GM12878 (cell line): ENCODE results near the gene FUCA2. TPM values are rescaled to one million over a fixed set of nuclear protein-coding genes. Genes with fewer than 3 reads are reported as not detected.

Experiments
- ATAC-seq: fragments of 200-7000 bp; cut with Tn5 transposase; 3 replicates; pipeline ENCODE4 v1.9.1; 2020; ENCODE audit warnings: mild to moderate bottlenecking, moderate library complexity
- BruUV-seq: library from RNA; stranded (reverse); fragments of 400-500 nt; replicated peaks from 2 replicates; lab custom pipeline; 2021; lab: Mats Ljungman, UMichigan
- CTCF ChIA-PET: fragments of 300-600 bp; sonication (Branson Sonifier 250); formaldehyde crosslinking; extraction: SDS; loops from one replicate; lab custom pipeline; 2021; ENCODE audit warnings: inconsistent platforms; lab: Yijun Ruan, JAX
- POLR2A ChIA-PET: fragments of 350-600 bp; formaldehyde crosslinking; extraction: SDS; loops from one replicate; lab custom pipeline; 2021; ENCODE audit warnings: inconsistent platforms; lab: Charles Lee
- RAD21 ChIA-PET: fragments of 300-600 bp; sonication (Branson Sonifier 250); formaldehyde crosslinking; loops from one replicate; lab custom pipeline; 2023; ENCODE audit warnings: antibody characterized with exemption; ENCODE audit not compliant: unreplicated experiment; lab: Charles Lee
- SMC1A ChIA-PET: fragments of 300-600 bp; sonication (Branson Sonifier 250); formaldehyde crosslinking; loops from one replicate; lab custom pipeline; 2023; ENCODE audit not compliant: unreplicated experiment, uncharacterized antibody; lab: Charles Lee
- DNase-seq: peaks from one replicate; pipeline ENCODE4 v3.0.0-alpha.2; 2011; ENCODE audit warnings: low read depth, low spot score
- FAIRE-seq: peaks from 3 replicates; lab custom pipeline; 2011; peaks lifted over from hg19 to GRCh38; lab: Jason Lieb, UNC
- H2AFZ ChIP-seq: 2 replicates; pipeline ENCODE4 v1.6.0; 2011; ENCODE audit warnings: low read depth, low read length, control low read depth; ENCODE audit not compliant: control insufficient read depth
- H3K27ac ChIP-seq: 2 replicates; pipeline ENCODE4 v1.5.1; 2011; ENCODE audit warnings: control low read depth; ENCODE audit not compliant: control insufficient read depth, insufficient read depth
- H3K27me3 ChIP-seq, 2 experiments: replicated peaks in 1 of 2; 2 replicates each; pipeline versions ENCODE4 v1.6.0 to v1.6.1; 2011; ENCODE audit warnings: low read length in 1 of 2; ENCODE audit not compliant: control insufficient read depth in 2 of 2, insufficient read depth in 2 of 2
- H3K36me3 ChIP-seq, 2 experiments: 2 replicates each; pipeline ENCODE4 v1.5.1; 2011; ENCODE audit warnings: low read length in 1 of 2; ENCODE audit not compliant: control insufficient read depth in 2 of 2, insufficient read depth in 2 of 2
- H3K4me1 ChIP-seq: 2 replicates; pipeline ENCODE4 v1.6.1; 2011; ENCODE audit warnings: mild to moderate bottlenecking, low read length, moderate library complexity, mixed read lengths; ENCODE audit not compliant: control insufficient read depth, insufficient read depth
- H3K4me2 ChIP-seq: 2 replicates; pipeline ENCODE4 v1.6.0; 2011; ENCODE audit warnings: control low read depth; ENCODE audit not compliant: control insufficient read depth, insufficient read depth
- H3K4me3 ChIP-seq: fragments of 200-600 bp; sonication (generic); 2 replicates; pipeline ENCODE4 v1.5.1; 2016
- H3K79me2 ChIP-seq: 2 replicates; pipeline ENCODE4 v1.6.0; 2011; ENCODE audit warnings: low read length; ENCODE audit not compliant: control insufficient read depth, insufficient read depth
- H3K9ac ChIP-seq: 2 replicates; pipeline ENCODE4 v1.8.0; 2011; ENCODE audit warnings: low read length, control low read depth, mixed read lengths; ENCODE audit not compliant: control insufficient read depth, insufficient read depth
- H3K9me3 ChIP-seq: replicated peaks from 3 replicates; pipeline ENCODE4 v1.5.1; 2011; ENCODE audit warnings: mild to moderate bottlenecking, low read length; ENCODE audit not compliant: control insufficient read depth, insufficient read depth
- H4K20me1 ChIP-seq: 2 replicates; pipeline ENCODE4 v1.6.0; 2011; ENCODE audit not compliant: control insufficient read depth, insufficient read depth
- ASH2L ChIP-seq: fragments of 300-600, 200-600 bp; sonication (generic); IDR thresholded peaks from 2 replicates; pipeline ENCODE4 v1.6.1; 2017; ENCODE audit warnings: low read depth, mild to moderate bottlenecking, borderline replicate concordance
- CEBPZ ChIP-seq: fragments of 150-350 bp; IDR thresholded peaks from 2 replicates; pipeline ENCODE4 v1.6.1; 2016; ENCODE audit warnings: low read depth, low read length
- EED ChIP-seq: sonication (generic); IDR thresholded peaks from 2 replicates; pipeline ENCODE4 v1.6.1; 2016; ENCODE audit warnings: antibody characterized with exemption, low read depth
- EZH2 ChIP-seq: IDR thresholded peaks from 2 replicates; pipeline ENCODE4 v1.6.1; 2012; ENCODE audit warnings: low read depth, mild to moderate bottlenecking, control low read depth, inconsistent platforms, low read length, borderline replicate concordance; ENCODE audit not compliant: control insufficient read depth
- HSF1 ChIP-seq: fragments of 150-350 bp; IDR thresholded peaks from 2 replicates; pipeline ENCODE4 v1.6.1; 2014; ENCODE audit warnings: mild to moderate bottlenecking, low read depth, low read length
- JUNB ChIP-seq: IDR thresholded peaks from 2 replicates; pipeline ENCODE4 v1.6.1; 2016; ENCODE audit warnings: antibody characterized with exemption, mild to moderate bottlenecking
- KLF5 ChIP-seq: fragments of 450-650 bp; IDR thresholded peaks from 2 replicates; pipeline ENCODE4 v1.6.1; 2014; ENCODE audit warnings: mild to moderate bottlenecking; ENCODE audit not compliant: partially characterized antibody
- MEF2B ChIP-seq: fragments of 450-650 bp; IDR thresholded peaks from 2 replicates; pipeline ENCODE4 v1.6.1; 2018; ENCODE audit warnings: mild to moderate bottlenecking, moderate library complexity; ENCODE audit not compliant: partially characterized antibody, poor library complexity, severe bottlenecking
- PAX5 ChIP-seq: IDR thresholded peaks from 2 replicates; pipeline ENCODE4 v1.6.1; 2011; ENCODE audit warnings: low read depth, low read length, borderline replicate concordance
- PBX3 ChIP-seq: IDR thresholded peaks from 2 replicates; pipeline ENCODE4 v1.6.1; 2011; ENCODE audit warnings: mild to moderate bottlenecking, low read depth, low read length, moderate library complexity; ENCODE audit not compliant: insufficient replicate concordance
- RBBP5 ChIP-seq: fragments of 200-600 bp; sonication (generic); conservative IDR thresholded peaks from 2 replicates; pipeline ENCODE4 v1.6.1; 2016
- SRF ChIP-seq, 2 experiments: IDR thresholded peaks; 2 replicates each; pipeline ENCODE4 v1.6.1; 2011; ENCODE audit warnings: low read depth in 2 of 2, low read length in 2 of 2, mild to moderate bottlenecking in 1 of 2, moderate library complexity in 1 of 2
- ZBTB40 ChIP-seq: fragments of 450-650 bp; IDR thresholded peaks from 2 replicates; pipeline ENCODE4 v1.6.1; 2016; ENCODE audit warnings: mild to moderate bottlenecking, moderate library complexity, borderline replicate concordance
- WGBS: methylation state at CpG from one replicate; pipeline ENCODE4 v1.1.6; 2016; ENCODE audit warnings: low lambda C conversion rate; ENCODE audit not compliant: insufficient replicate concordance, insufficient coverage; ENCODE audit errors: missing lambda C conversion rate; 5-methylcytosine and 5-hydroxymethylcytosine counted together
- in situ Hi-C: fragments of 300-500 bp; cut with MboI; formaldehyde crosslinking; loops from 9 replicates; pipeline ENCODE4 v1.14.3; 2018; ENCODE audit warnings: mixed read lengths
- intact Hi-C: fragments of 100-400 bp; cut with micrococcal nuclease; formaldehyde crosslinking; loops from one replicate; pipeline ENCODE4 v1.14.2; 2022; ENCODE audit not compliant: unreplicated experiment
- polyA plus RNA-seq, 11 experiments: library from polyadenylated mRNA; depleted of rRNA in 4 of 11; unstranded in 6 of 11; stranded (reverse) in 5 of 11; fragments of >200 nt; fragmentation: Nextera tagmentation in 4 of 11; fragmentation: Illumina TruSeq in 1 of 11; extraction: Ambion mirVana in 4 of 11; extraction: Trizol in 1 of 11; gene quantifications; 1 replicate in 1 of 11; 2 replicates in 10 of 11; pipeline versions ENCODE4 v1.2.1 to v1.2.3, GENCODE V29; 2011 to 2016; ENCODE audit warnings: inconsistent platforms in 2 of 11, missing spikeins in 2 of 11, low read depth in 1 of 11
- total RNA-seq, 4 experiments: library from RNA; depleted of rRNA in 3 of 4; stranded (reverse); fragments of >200 nt in 3 of 4; fragmentation: Illumina TruSeq in 1 of 4; extraction: Trizol in 1 of 4; gene quantifications; 2 replicates each; pipeline versions ENCODE4 v1.2.1 to v1.2.3, GENCODE V29; 2013 to 2021

The FUCA2 gene
- total and polyA plus RNA-seq, 10 of the 15 experiments (the other 5 are each of a cell fraction or from before 2014, with no cell fraction given) = 5.7 to 36.2 (median 21.5) TPM

- in situ Hi-C loops (no loop called here), intact Hi-C loops (no loop called here)
- POLR2A ChIA-PET = no interaction called here
- ATAC-seq (no peak), DNase-seq (no peak), FAIRE-seq (no peak)
- RAD21 ChIA-PET = interaction anchor here (2.3 kb wide), 1 partner anchor 12 kb away, joined by 5 read pairs; no protein-coding TSS in a partner anchor
- CTCF ChIA-PET = interaction anchor here (0.7 to 1.5 kb wide), 3 partner anchors 12 to 191 kb away, joined by 3 to 4 read pairs (median 3); no protein-coding TSS in a partner anchor
- H3K4me3 ChIP-seq = no peak overlapping the region
- H3K9me3 ChIP-seq = no peaks in the 10 kb centered on the region; the same call in 2 of the 3 replicates
- H3K27ac ChIP-seq = no peak overlapping the region
- no peaks in the 10 kb centered on the region for H3K79me2 ChIP-seq
- no peak overlapping the region for H2AFZ ChIP-seq
- BruUV-seq = no TSS peak
- TF ChIP-seq JUNB = no peak
- no peak for TF ChIP-seq SRF (IDR thresholded peaks at IDR 0.05; ENCODE audit: low read depth in 2 of 2, low read length in 2 of 2)
- no peak for TF ChIP-seq KLF5
- TF ChIP-seq EED = no peak
- TF ChIP-seq EZH2 = no peak
- TF ChIP-seq HSF1 = no peak
- TF ChIP-seq MEF2B = no peak
- TF ChIP-seq RBBP5 = no peak
- TF ChIP-seq PBX3 = no peak
- TF ChIP-seq ASH2L = no peak
- TF ChIP-seq ZBTB40 = no peak
- no peak for TF ChIP-seq CEBPZ
- no peak for TF ChIP-seq PAX5
- H3K9ac ChIP-seq = no peak overlapping the region
- H4K20me1 ChIP-seq = no peaks in the 10 kb centered on the region
- no peaks in the 10 kb centered on the region for H3K27me3 ChIP-seq
- 50% methylated on average over 1 of the region's 1 CpG for WGBS
- H3K36me3 ChIP-seq = no peaks in the 10 kb centered on the region
- H3K4me2 ChIP-seq = no peak overlapping the region
- H3K4me1 ChIP-seq = peaks cover 3% of the 10 kb centered on the region; the same call in 1 of the 2 replicates
- SMC1A ChIA-PET = interaction anchor here (1.2 kb wide), 1 partner anchor 12 kb away, joined by 3 read pairs; no protein-coding TSS in a partner anchor
These were observed 13.8 kb upstream of the FUCA2 start for GRCh38 chr6:143525356-143525755.
